CD4-positive, alpha-beta T cell treated with Interleukin-17A for 1 hour (primary cell): ENCODE data around the gene ERCC6.

Experiments used
- DNase-seq: peaks from one replicate; pipeline ENCODE4 v3.0.0-alpha.2; 2020

The ERCC6 gene

GRCh38 chr10:49543604-49544003 is 4.7 kb upstream of the ERCC6 start:
- no peak for DNase-seq

GRCh38 chr10:49542353-49542752 is 3.4 kb upstream of the ERCC6 start:
- DNase-seq = no peak

GRCh38 chr10:49541762-49542161 is 2.8 kb upstream of the ERCC6 start:
- no peak for DNase-seq

- no peak for DNase-seq
Measured at GRCh38 chr10:49540056-49540797, 1.3 kb upstream of the ERCC6 start.

DNA sequence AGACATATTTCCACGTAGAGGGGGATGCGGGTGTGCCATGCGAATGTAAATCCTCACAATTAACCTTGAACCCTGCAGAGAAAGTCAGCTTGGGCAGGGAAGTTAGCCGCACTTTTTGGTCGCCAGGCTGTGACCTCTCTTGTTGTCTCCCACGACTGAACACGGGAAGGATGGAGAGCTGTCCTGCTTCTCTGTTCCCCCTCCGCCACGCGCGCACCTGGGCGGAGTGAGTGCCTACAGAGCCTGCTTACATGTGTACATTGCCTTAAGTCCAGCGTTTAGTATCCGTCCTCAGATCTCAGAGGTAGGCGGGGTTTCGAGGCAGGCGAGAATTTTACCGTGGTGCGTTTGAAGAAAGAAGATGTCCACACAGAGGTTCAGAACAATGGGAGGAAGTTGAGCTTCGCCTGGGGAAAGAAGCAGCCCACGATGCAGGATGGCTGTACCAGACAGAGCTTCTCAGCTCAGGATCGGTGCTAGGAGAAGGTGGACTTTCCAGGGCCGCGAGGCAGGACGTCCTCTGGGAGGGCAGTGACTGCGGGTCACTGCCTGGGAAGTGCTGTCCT is 482 bp upstream of the ERCC6 start:
- peak; percentile 48 for DNase-seq

- no peak for DNase-seq
Measured at GRCh38 chr10:49534670-49535381, 4.1 kb downstream of the ERCC6 start.

DNA sequence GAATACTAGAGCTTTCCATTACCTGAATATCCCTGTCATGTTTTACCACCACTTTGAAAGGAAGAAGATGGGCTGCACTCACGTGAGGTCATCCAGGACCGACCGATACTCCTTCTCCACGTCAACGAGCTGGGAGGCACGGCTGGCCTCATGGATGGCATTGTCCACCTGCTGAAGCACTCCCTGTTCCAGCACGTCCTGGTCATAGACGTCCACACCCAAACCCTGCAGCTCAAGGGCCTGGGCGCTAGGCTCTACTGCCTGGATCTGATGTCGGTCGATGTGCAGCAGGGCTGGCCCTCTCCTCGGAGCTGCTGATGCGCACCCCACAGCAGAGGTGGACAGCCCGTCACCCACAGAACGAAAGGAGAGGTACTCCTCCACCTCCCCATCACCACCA is 6.5 kb downstream of the ERCC6 start:
- DNase-seq = no peak

GRCh38 chr10:49528977-49529506 is 9.9 kb downstream of the ERCC6 start:
- no peak for DNase-seq

DNA sequence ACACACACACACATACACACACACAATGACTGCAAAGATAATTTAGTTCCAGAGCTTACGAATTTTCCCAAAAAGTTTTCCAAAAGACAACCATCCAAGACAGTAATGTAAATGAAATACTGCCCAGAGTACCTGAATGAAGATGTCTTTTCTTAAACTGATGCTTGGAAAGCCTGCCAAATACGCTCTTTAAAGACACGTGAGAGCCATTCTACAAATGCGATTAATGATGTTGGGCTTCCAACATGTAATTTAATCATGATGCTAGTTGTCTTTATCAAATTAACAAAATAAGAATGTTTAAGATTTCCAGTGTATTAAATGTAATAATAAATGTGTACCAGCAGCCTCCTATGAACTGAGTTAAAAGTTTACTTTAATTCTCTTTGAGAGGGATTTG is 11.1 kb downstream of the ERCC6 start:
- no peak for DNase-seq

- no peak for DNase-seq
Measured at GRCh38 chr10:49527061-49527460, 11.9 kb downstream of the ERCC6 start.

DNA sequence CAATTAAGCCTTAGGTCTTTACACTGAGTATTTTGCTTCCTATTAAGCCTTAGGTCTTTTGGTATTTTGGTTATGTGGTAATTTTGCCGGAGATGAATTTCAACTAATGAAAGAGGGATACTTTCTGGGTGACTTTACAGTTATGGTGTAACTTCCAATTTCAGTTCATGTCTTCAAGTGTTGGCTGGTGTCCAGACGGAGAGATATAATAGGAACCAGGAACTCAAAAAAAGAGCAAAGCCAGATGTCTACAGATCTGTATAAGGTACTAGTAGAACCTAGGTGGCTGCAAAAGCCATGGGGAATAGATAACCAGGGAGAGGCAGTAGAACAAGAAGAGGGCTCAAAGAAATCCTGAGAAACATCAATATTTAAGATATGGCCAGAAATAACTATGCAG is 12.3 kb downstream of the ERCC6 start:
- no peak for DNase-seq

GRCh38 chr10:49524496-49524895 is 14.4 kb downstream of the ERCC6 start:
- DNase-seq = no peak

- DNase-seq = no peak
Measured at GRCh38 chr10:49523301-49523700, 15.6 kb downstream of the ERCC6 start.

- no peak for DNase-seq
Measured at GRCh38 chr10:49521062-49521461, 17.9 kb downstream of the ERCC6 start.

DNA sequence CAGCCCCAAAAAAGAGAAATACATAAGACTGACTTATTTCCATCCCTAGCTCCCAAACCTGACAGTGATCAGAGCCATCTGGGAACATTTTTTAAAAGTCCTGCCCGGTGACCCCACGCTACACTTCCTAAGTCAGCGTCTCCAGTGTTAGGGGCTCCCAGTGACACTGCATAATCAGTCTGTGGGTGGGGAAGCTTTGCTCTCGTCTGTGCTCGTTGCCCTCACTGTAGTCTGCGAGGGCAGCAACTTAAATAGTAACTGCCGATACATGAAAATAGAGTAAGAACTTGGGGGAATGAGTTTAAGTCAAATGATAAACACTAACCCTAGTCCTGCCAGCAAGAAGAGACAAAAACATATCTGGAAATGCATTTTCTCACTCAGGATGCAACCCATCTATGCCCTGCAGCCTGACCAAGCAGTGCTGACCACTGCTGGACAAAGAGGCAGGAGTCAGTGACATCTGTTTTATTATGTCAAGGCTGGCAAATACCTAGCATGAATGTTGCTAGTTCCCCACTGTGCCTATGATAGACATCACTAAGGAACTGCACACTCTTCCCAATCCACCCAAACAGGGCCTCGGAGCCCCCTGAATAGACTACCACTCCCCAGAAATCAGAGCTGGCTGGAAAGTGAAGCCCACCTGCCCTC is 18.7 kb downstream of the ERCC6 start:
- no peak for DNase-seq

DNA sequence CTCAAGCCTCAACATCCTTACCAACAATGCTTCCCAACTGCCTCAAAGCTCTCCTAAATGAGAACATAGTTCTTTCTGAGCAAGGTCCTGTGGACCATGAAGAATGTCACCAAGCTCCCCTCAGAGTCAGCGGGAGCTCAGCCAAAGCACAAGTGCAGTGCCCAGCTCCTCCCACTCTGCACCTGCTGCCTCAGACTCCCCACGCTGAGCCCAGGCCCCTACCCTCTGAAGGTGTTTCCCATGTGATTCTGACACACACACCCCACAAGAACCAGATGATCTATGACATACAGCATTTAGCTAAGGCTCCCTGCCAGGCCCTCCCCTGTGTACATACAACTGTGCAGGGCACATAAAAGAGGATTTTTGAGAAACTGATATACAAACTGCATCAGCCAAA is 19.2 kb downstream of the ERCC6 start:
- no peak for DNase-seq

DNA sequence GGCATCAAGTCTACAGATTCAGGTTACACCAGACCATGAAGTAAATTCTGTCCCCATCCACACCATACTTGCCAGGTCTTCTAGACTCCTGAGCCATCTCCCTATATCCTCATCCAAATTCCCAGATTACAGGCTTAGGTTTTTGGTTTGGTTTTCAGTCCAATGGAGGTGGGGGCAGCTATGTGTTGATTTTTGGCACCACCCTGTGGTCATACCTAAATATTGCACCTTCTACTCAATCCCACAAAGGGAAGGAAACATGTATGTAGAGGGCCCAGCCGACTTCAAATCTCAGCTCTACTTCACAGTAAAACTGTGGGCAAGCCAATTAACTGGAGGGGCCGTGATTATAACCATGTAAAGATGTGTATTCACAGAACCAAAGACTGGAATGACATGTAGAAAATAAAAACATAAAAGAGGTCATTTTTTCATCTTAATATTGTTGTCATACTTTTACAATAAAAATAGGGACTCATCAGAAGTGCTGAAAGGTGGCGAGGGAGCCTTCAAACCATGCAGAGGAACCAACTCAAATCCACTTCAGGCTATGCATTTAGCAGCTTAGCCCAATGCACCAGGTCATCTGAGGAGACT is 19.8 kb downstream of the ERCC6 start:
- DNase-seq = peak; percentile 50

DNA sequence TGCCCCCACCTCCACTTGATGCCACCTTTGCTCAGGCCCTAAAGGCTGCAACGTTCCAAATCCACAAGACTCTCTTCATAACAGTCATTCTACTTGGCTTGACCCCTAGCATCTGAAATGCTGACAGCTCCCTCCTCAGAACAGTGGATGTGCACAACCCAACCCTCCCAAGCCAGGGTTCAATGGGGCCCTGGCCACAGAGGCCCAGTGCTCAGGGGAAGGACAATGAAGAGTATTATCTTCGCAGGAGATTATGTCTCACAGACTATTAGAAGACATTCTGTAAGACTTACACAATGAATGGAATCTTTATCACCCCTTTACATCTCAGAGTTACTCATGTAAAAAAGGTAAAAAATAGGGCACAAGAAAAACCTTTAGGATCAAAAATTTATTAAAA is 20.4 kb downstream of the ERCC6 start:
- no peak for DNase-seq

GRCh38 chr10:49516216-49516970 is 22.5 kb downstream of the ERCC6 start:
- no peak for DNase-seq

GRCh38 chr10:49512121-49512809 is 26.7 kb downstream of the ERCC6 start:
- peak; percentile 61 for DNase-seq

DNA sequence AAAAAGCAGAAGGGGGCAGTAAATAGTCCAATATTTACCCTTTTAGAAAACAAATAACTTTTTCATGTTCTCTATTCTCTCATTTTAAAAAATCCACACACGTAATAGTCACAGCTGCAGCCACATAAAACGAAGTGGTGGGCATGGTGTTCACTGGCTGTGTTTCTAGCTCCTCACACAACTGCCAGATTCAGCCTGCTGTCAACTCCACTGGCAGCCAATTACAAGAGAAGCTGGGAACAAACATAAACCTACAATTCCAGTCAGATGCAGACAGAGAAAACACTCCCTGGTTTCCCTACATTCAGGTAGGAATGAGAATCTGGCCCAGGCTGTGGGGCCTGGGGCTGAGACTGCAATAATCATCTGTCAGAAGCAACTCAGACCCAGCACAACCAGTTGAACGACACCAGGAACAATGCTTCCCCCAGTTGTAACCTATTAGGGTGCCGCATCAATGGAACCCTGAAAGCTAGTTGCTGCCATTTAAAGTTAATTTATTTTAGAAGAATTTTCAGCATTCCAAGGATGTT is 29.1 kb downstream of the ERCC6 start:
- DNase-seq = no peak
